Stromal cell of bone marrow (primary cell): ENCODE data around the gene SLC44A4.

Experiments
- DNase-seq: peaks from one replicate; pipeline ENCODE4 v3.0.0-alpha.2; 2012; ENCODE audit warnings: low read depth

SLC44A4 gene

GRCh38 chr6:31901415-31901952 lies 22.7 kb upstream of the SLC44A4 start:
- DNase-seq = peak; percentile 25

GRCh38 chr6:31900917-31901414 lies 22.2 kb upstream of the SLC44A4 start:
- DNase-seq = no peak

- no peak for DNase-seq
Measured at GRCh38 chr6:31899882-31900722, 21.3 kb upstream of the SLC44A4 start.

- no peak for DNase-seq
Measured at GRCh38 chr6:31899215-31899614, 20.4 kb upstream of the SLC44A4 start.

GRCh38 chr6:31898383-31899011 lies 19.7 kb upstream of the SLC44A4 start:
- DNase-seq = no peak

GRCh38 chr6:31897612-31898382 lies 19.0 kb upstream of the SLC44A4 start, which contains the start of gene EHMT2:
Gene EHMT2, minus strand, starts transcription at chr6:31897698. Its CDS starts 21 bp downstream, at chr6:31897677.
- peak; percentile 65 for DNase-seq

- no peak for DNase-seq
Measured at GRCh38 chr6:31896856-31897611, 18.2 kb upstream of the SLC44A4 start.

GRCh38 chr6:31896493-31896855 lies 17.7 kb upstream of the SLC44A4 start:
- no peak for DNase-seq

- DNase-seq = no peak
Measured at GRCh38 chr6:31892821-31893220, 14.0 kb upstream of the SLC44A4 start.

- DNase-seq = no peak
Measured at GRCh38 chr6:31889331-31889972, 10.7 kb upstream of the SLC44A4 start.

GRCh38 chr6:31888276-31889258 lies 9.8 kb upstream of the SLC44A4 start:
- no peak for DNase-seq

GRCh38 chr6:31887173-31888007 lies 8.6 kb upstream of the SLC44A4 start:
- no peak for DNase-seq

GRCh38 chr6:31886541-31886991 lies 7.8 kb upstream of the SLC44A4 start:
- DNase-seq = no peak

GRCh38 chr6:31884528-31885035 lies 5.8 kb upstream of the SLC44A4 start:
- DNase-seq = no peak

- no peak for DNase-seq
Measured at GRCh38 chr6:31883676-31884075, 4.9 kb upstream of the SLC44A4 start.

GRCh38 chr6:31882344-31882743 lies 3.5 kb upstream of the SLC44A4 start:
- DNase-seq = no peak

GRCh38 chr6:31881136-31881859 lies 2.5 kb upstream of the SLC44A4 start:
- DNase-seq = no peak

- no peak for DNase-seq
Measured at GRCh38 chr6:31880616-31881015, 1.8 kb upstream of the SLC44A4 start.
